Adrenal gland (tissue), 5 donors: ENCODE measurements around the gene CCDC185.

ENCODE experiments used
- POLR2A ChIP-seq, 2 donors: fragments of 450-650 bp; IDR thresholded peaks; one replicate each; pipeline ENCODE4 v1.6.1; 2017; ENCODE audit warnings: antibody characterized with exemption in 2 of 2, mild to moderate bottlenecking in 2 of 2, moderate library complexity in 1 of 2
- TF ChIP-seq, protein P1 (sequence below), 6 experiments: fragments of 450-650 bp in 4 of 6; fragments of 200-600 bp in 2 of 6; sonication (generic) in 1 of 6; IDR thresholded peaks; 1 replicate in 5 of 6; 2 replicates in 1 of 6; pipeline versions ENCODE4 v1.5.1 to v1.8.0; 2016 to 2021; ENCODE audit warnings: antibody characterized with exemption in 6 of 6, mild to moderate bottlenecking in 2 of 6, moderate library complexity in 1 of 6
- donor health status: DM: no; HTN: no; CAD: no.

DNA sequence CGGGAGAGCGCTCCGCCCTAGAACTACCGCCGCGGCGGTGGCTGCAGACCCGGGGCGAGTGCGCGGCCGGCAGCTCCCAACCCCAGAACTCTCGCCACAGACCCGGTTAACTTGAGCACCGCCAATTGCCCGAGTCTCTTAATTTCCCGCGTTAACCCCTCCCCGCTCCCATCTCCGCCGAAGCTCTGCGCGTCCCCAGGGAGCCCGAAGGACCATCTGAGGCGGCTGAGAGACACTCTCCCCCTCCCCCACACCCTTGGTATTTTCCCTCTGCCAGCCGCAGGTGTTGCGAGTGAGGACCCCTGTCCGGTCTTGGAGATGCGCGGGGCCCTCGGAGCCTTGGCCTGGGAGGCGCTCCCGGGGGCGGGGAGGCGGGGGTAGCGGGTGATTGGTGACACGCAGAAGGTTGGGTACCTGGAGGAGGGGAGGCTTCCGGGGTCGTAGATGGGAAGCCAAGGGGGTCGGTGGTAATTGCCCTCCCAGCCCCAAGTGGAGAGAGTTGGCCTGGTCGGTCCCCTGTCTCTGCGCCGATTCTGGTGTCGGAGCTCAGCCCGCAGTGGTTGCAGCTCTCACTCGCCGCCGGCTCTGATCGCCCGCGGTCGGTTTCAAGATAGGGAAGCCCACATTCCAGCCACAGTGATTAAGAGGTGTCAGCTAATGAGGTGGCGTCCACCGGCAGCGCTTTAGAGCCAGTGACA lies 28.4 kb upstream of the CCDC185 start:
- TF ChIP-seq, protein P1, sequence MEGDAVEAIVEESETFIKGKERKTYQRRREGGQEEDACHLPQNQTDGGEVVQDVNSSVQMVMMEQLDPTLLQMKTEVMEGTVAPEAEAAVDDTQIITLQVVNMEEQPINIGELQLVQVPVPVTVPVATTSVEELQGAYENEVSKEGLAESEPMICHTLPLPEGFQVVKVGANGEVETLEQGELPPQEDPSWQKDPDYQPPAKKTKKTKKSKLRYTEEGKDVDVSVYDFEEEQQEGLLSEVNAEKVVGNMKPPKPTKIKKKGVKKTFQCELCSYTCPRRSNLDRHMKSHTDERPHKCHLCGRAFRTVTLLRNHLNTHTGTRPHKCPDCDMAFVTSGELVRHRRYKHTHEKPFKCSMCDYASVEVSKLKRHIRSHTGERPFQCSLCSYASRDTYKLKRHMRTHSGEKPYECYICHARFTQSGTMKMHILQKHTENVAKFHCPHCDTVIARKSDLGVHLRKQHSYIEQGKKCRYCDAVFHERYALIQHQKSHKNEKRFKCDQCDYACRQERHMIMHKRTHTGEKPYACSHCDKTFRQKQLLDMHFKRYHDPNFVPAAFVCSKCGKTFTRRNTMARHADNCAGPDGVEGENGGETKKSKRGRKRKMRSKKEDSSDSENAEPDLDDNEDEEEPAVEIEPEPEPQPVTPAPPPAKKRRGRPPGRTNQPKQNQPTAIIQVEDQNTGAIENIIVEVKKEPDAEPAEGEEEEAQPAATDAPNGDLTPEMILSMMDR (IDR thresholded peaks at IDR 0.05) = no peak
- no peak for TF ChIP-seq POLR2A (IDR thresholded peaks at IDR 0.05)
